Measurements from ENCODE around the gene COL5A3. TPM values are rescaled to one million over a fixed set of nuclear protein-coding genes. Genes with fewer than 3 reads are reported as not detected.

COL5A3 gene
- polyA plus RNA-seq, 1 of the 3 experiments (the other 2 are of a cell fraction): under 0.01 TPM

DNA sequence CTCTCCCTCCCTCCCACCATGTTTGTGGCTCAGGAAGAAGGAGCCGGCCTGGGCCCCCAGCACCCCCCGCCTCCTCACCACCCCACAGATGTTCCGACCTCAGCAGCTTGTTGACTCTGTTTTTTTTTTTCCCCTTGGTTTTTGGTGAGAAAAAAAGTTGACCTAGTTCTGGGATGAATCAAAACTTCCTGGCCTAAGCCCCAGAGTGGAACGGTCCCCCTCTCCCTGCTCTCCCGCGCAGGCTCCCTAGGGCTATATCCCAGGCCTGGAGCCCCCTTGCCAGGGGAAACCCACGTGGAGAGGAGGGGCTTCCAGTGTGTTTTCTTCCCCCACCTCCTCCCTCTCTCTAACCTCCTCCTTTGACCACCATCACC lies 4.0 kb downstream of the COL5A3 start (continued):
- TF ChIP-seq, protein P1, sequence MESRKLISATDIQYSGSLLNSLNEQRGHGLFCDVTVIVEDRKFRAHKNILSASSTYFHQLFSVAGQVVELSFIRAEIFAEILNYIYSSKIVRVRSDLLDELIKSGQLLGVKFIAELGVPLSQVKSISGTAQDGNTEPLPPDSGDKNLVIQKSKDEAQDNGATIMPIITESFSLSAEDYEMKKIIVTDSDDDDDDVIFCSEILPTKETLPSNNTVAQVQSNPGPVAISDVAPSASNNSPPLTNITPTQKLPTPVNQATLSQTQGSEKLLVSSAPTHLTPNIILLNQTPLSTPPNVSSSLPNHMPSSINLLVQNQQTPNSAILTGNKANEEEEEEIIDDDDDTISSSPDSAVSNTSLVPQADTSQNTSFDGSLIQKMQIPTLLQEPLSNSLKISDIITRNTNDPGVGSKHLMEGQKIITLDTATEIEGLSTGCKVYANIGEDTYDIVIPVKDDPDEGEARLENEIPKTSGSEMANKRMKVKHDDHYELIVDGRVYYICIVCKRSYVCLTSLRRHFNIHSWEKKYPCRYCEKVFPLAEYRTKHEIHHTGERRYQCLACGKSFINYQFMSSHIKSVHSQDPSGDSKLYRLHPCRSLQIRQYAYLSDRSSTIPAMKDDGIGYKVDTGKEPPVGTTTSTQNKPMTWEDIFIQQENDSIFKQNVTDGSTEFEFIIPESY (IDR thresholded peaks at IDR 0.05; ENCODE audit: borderline replicate concordance, low read depth): no peak
- TF ChIP-seq ELF1 (IDR thresholded peaks at IDR 0.05) (no peak), TEAD4 (IDR thresholded peaks at IDR 0.05; ENCODE audit: borderline replicate concordance, insufficient read depth) (no peak), FOXJ3 (CRISPR knock-in tag; IDR thresholded peaks at IDR 0.05) (no peak), TAF1 (IDR thresholded peaks at IDR 0.05; ENCODE audit: borderline replicate concordance, low read depth, low read length) (no peak), CTCF (IDR thresholded peaks at IDR 0.05) (no peak)
- TF ChIP-seq, protein P2, sequence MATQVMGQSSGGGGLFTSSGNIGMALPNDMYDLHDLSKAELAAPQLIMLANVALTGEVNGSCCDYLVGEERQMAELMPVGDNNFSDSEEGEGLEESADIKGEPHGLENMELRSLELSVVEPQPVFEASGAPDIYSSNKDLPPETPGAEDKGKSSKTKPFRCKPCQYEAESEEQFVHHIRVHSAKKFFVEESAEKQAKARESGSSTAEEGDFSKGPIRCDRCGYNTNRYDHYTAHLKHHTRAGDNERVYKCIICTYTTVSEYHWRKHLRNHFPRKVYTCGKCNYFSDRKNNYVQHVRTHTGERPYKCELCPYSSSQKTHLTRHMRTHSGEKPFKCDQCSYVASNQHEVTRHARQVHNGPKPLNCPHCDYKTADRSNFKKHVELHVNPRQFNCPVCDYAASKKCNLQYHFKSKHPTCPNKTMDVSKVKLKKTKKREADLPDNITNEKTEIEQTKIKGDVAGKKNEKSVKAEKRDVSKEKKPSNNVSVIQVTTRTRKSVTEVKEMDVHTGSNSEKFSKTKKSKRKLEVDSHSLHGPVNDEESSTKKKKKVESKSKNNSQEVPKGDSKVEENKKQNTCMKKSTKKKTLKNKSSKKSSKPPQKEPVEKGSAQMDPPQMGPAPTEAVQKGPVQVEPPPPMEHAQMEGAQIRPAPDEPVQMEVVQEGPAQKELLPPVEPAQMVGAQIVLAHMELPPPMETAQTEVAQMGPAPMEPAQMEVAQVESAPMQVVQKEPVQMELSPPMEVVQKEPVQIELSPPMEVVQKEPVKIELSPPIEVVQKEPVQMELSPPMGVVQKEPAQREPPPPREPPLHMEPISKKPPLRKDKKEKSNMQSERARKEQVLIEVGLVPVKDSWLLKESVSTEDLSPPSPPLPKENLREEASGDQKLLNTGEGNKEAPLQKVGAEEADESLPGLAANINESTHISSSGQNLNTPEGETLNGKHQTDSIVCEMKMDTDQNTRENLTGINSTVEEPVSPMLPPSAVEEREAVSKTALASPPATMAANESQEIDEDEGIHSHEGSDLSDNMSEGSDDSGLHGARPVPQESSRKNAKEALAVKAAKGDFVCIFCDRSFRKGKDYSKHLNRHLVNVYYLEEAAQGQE (IDR thresholded peaks at IDR 0.05; ENCODE audit: low read depth, low read length): no peak

DNA sequence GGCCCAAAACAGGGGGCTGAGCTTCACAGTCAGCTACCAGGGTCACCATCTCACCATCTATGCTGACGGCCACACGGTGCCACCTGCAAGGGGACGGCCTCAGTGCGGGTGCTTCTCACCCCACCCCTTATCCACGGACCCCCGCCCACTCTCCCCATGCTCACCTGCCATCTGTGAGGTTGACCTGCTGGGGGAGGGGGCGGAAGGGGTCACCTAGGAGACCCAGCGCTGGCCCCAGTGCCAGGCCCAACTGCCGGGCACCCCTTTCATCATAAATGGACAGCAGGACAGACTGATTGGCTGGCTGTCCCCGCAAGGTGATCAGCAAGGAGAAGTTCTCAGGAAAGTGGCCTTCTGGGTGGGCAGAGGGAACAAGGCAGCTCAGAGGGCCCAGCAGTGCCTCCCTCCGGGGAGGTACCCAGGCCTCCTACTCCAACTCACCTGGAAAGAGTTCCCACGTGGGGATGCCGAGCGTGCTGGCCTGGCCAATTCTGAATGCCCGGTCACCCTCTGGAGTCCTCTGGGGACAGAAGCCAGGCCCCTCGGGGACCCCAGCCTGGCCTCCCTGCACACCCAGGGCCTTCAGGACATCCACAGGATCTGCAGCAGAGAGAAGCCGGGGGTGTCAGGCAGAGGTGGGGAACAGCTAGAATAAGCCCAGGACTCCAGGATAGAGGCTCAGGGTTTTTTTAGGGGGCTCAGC lies 4.5 kb downstream of the COL5A3 start:
- Histone ChIP-seq H3K36me3 (replicated peaks in 1 of 2; ENCODE audit: control insufficient read depth in 1 of 2, insufficient read depth in 2 of 2, low read length in 1 of 2) (no peaks in the 10 kb centered on the region), H3K4me1 (ENCODE audit: control insufficient read depth in 1 of 2, insufficient read depth in 2 of 2, low read depth in 1 of 2, low read length in 1 of 2) (no peaks in the 10 kb centered on the region), H3K4me2 (no peak overlapping the region), H3K9ac (no peak overlapping the region), H3K27ac (ENCODE audit: low read depth in 2 of 2, low read length in 1 of 2) (no peak overlapping the region), H2AFZ (ENCODE audit: low read depth) (no peak overlapping the region), H3K9me3 (no peaks in the 10 kb centered on the region), H3K9me2 (no peaks in the 10 kb centered on the region), H3F3A (replicated peaks; ENCODE audit: insufficient read depth) (peaks cover 6% of the 10 kb centered on the region), H3K79me2 (ENCODE audit: insufficient read depth) (no peaks in the 10 kb centered on the region), H4K20me1 (ENCODE audit: insufficient read depth) (no peaks in the 10 kb centered on the region), H3K27me3 (ENCODE audit: insufficient read depth) (peaks cover 12% of the 10 kb centered on the region; the same call in 1 of the 2 replicates), H3K4me3 (ENCODE audit: low read depth in 2 of 2, low read length in 1 of 2) (no peak overlapping the region)
- POLR2A ChIA-PET: no interaction called here
- TF ChIP-seq POLR2AphosphoS5 (IDR thresholded peaks at IDR 0.05; ENCODE audit: low read depth, low read length): no peak
- TF ChIP-seq NFIC (IDR thresholded peaks at IDR 0.05; ENCODE audit: borderline replicate concordance): no peak
- TF ChIP-seq RXRA (IDR thresholded peaks at IDR 0.05; ENCODE audit: borderline replicate concordance, low read depth): no peak
- TF ChIP-seq TAF1 (IDR thresholded peaks at IDR 0.05; ENCODE audit: borderline replicate concordance, low read depth, low read length): no peak
- TF ChIP-seq EP300 (IDR thresholded peaks at IDR 0.05; ENCODE audit: borderline replicate concordance in 1 of 2, low read depth in 1 of 2, low read length in 1 of 2): no peak
- TF ChIP-seq GATA2 (CRISPR knock-in tag; IDR thresholded peaks at IDR 0.05): no peak
- no peak for TF ChIP-seq RAD21 (IDR thresholded peaks at IDR 0.05; ENCODE audit: low read length)
- TF ChIP-seq YY1 (IDR thresholded peaks at IDR 0.05; ENCODE audit: low read depth): no peak
- TF ChIP-seq USF2 (IDR thresholded peaks at IDR 0.05; ENCODE audit: borderline replicate concordance, low read depth, low read length): no peak
- 52% methylated on average over 12 of the region's 17 CpGs for WGBS (ENCODE audit: low lambda C conversion rate)
- CTCF ChIA-PET: interaction anchor here (0.7 to 1.6 kb wide), 3 partner anchors 22 to 75 kb away, joined by 3 to 7 read pairs (median 4); no protein-coding TSS in a partner anchor
- DNase-seq: no peak

Data from SK-N-SH (cell line).